Neural cell (in vitro differentiated cells): ENCODE results near the gene L1CAM. TPM values are rescaled to one million over a fixed set of nuclear protein-coding genes. Genes with fewer than 3 reads are reported as not detected.

Experiments used
- H2AFZ ChIP-seq: fragments of 200-600, 300-800 bp; sonication (generic), shearing (Covaris generic); 2 replicates; pipeline ENCODE4 v1.6.0; 2014; ENCODE audit warnings: low read depth, mild to moderate bottlenecking, antibody characterized with exemption, low read length, moderate library complexity
- H3F3A ChIP-seq: fragments of 200-600 bp; shearing (Covaris generic); 2 replicates; pipeline ENCODE4 v1.6.1; 2016; ENCODE audit warnings: mild to moderate bottlenecking, moderate library complexity, mixed read lengths, antibody characterized with exemption, low read length; ENCODE audit not compliant: insufficient read depth, poor library complexity, severe bottlenecking
- H3K27ac ChIP-seq: fragments of 200-600, 300-800 bp; sonication (generic), shearing (Covaris generic); 2 replicates; pipeline ENCODE4 v1.5.1; 2014; ENCODE audit warnings: mild to moderate bottlenecking, low read length, moderate library complexity
- H3K27me3 ChIP-seq: fragments of 300-800, 200-600 bp; sonication (generic), shearing (Covaris generic); 2 replicates; pipeline ENCODE4 v1.6.0; 2014; ENCODE audit warnings: mild to moderate bottlenecking, low read depth, low read length, moderate library complexity; ENCODE audit not compliant: insufficient read depth
- H3K36me3 ChIP-seq: fragments of 300-800, 200-600 bp; sonication (generic), shearing (Covaris generic); 2 replicates; pipeline ENCODE4 v1.5.1; 2014; ENCODE audit warnings: mild to moderate bottlenecking, antibody characterized with exemption, low read length, moderate library complexity; ENCODE audit not compliant: insufficient read depth
- H3K4me2 ChIP-seq: fragments of 300-800, 200-600 bp; sonication (generic), shearing (Covaris generic); 2 replicates; pipeline ENCODE4 v1.6.0; 2014; ENCODE audit warnings: mild to moderate bottlenecking, low read length
- H3K4me3 ChIP-seq: fragments of 300-800, 200-600 bp; sonication (generic), shearing (Covaris generic); 2 replicates; pipeline ENCODE4 v1.5.1; 2014; ENCODE audit warnings: mild to moderate bottlenecking, low read length, moderate library complexity
- H3K79me2 ChIP-seq: fragments of 200-600 bp; shearing (Covaris generic); replicated peaks from 2 replicates; pipeline ENCODE4 v1.6.0; 2014; ENCODE audit warnings: mild to moderate bottlenecking, low read length, moderate library complexity; ENCODE audit not compliant: insufficient read depth
- H3K9ac ChIP-seq: fragments of 300-800, 200-600 bp; sonication (generic), shearing (Covaris generic); 2 replicates; pipeline ENCODE4 v1.6.1; 2016; ENCODE audit warnings: mild to moderate bottlenecking, low read length, mixed read lengths
- H3K9me2 ChIP-seq: fragments of 200-600 bp; shearing (Covaris generic); 2 replicates; pipeline ENCODE4 v1.6.1; 2016; ENCODE audit warnings: mild to moderate bottlenecking, low read length, mixed read lengths; ENCODE audit not compliant: insufficient read depth
- H3K9me3 ChIP-seq: fragments of 200-600, 300-800 bp; sonication (generic), shearing (Covaris generic); 2 replicates; pipeline ENCODE4 v1.6.1; 2016; ENCODE audit warnings: mild to moderate bottlenecking, mixed run types, low read length, moderate library complexity, mixed read lengths
- H4K20me1 ChIP-seq: fragments of 200-600 bp; shearing (Covaris generic); 2 replicates; pipeline ENCODE4 v1.6.1; 2016; ENCODE audit warnings: mild to moderate bottlenecking, mixed run types; ENCODE audit not compliant: insufficient read depth
- EP300 ChIP-seq: fragments of 450-650 bp; conservative IDR thresholded peaks from 2 replicates; pipeline ENCODE4 v1.6.1; 2014; ENCODE audit warnings: antibody characterized with exemption, mild to moderate bottlenecking, moderate library complexity; ENCODE audit not compliant: poor library complexity, severe bottlenecking
- EZH2 ChIP-seq: fragments of 200-600, 300-800 bp; shearing (Covaris generic), sonication (generic); IDR thresholded peaks from 2 replicates; pipeline ENCODE4 v1.6.1; 2014; ENCODE audit warnings: antibody characterized with exemption, low read length, borderline replicate concordance, mild to moderate bottlenecking; ENCODE audit not compliant: insufficient read depth, poor library complexity, severe bottlenecking
- MXI1 ChIP-seq: fragments of 450-650 bp; conservative IDR thresholded peaks from 2 replicates; pipeline ENCODE4 v1.6.1; 2014; ENCODE audit warnings: antibody characterized with exemption, mild to moderate bottlenecking; ENCODE audit not compliant: poor library complexity, severe bottlenecking
- POLR2AphosphoS5 ChIP-seq: IDR thresholded peaks from 2 replicates; pipeline ENCODE4 v1.6.1; 2012
- RAD21 ChIP-seq: fragments of 450-650 bp; conservative IDR thresholded peaks from 2 replicates; pipeline ENCODE4 v1.6.1; 2014; ENCODE audit warnings: antibody characterized with exemption, mild to moderate bottlenecking, moderate library complexity
- REST ChIP-seq: IDR thresholded peaks from 2 replicates; pipeline ENCODE4 v1.6.1; 2012; ENCODE audit warnings: borderline replicate concordance
- SMC3 ChIP-seq: fragments of 450-650 bp; conservative IDR thresholded peaks from 2 replicates; pipeline ENCODE4 v1.6.1; 2014; ENCODE audit warnings: antibody characterized with exemption, mild to moderate bottlenecking, moderate library complexity; ENCODE audit not compliant: poor library complexity
- TAF1 ChIP-seq: IDR thresholded peaks from 2 replicates; pipeline ENCODE4 v1.6.1; 2012; ENCODE audit warnings: low read depth
- polyA plus RNA-seq: library from polyadenylated mRNA; depleted of rRNA; stranded (reverse); fragments of >200 nt; gene quantifications from 2 replicates; pipeline ENCODE4 v1.2.3, GENCODE V29; 2014
- TF ChIP-seq, protein P1 (sequence below): fragments of 450-650 bp; IDR thresholded peaks from 2 replicates; pipeline ENCODE4 v1.5.1; 2014; ENCODE audit warnings: antibody characterized with exemption, mild to moderate bottlenecking, moderate library complexity; ENCODE audit not compliant: poor library complexity, severe bottlenecking

The L1CAM gene
- polyA plus RNA-seq, 1 donor from 2014 or later = 88.0 TPM

DNA sequence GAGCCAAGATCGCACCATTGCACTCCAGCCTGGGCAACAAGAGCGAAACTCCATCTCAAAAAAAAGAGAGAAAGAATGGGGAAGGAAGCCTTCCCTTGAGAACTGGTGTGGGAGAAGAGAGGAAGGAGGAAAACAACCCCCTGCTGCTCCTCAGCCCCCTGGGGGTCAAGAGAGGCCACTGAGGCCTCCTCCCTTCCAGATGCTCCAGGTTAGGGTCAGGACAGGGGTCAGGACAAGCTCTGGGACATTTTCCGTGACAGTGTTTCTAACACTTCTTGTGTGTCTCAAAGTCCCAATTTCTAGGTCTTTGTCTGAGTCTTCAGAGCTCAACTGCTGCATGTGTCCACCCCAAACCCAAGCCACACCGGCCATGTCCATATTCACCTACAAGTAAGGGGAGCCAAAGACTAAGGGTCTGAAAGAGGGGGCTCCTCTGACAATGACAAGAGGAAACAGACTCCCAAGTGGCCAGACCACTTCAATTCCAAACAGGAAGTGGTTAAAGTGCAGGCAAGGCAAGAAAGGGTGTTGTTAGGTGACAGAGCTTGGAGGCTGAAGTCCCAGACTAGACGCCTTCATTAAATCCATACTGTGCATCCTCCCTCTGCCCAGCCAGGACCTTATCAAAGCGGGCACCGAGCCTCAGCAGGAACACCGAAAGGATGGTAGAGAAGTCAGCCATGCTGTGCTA, 8.3 kb downstream of the L1CAM start:
- Histone ChIP-seq H3K4me3 (peak overlapping the region; percentile 86), H3K27ac (peak overlapping the region; percentile 95), H3K9ac (peak overlapping the region; percentile 90)

GRCh38 chrX:153876112-153876491, 9.9 kb downstream of the L1CAM start:
- Histone ChIP-seq H3K9me3 (no peaks in the 10 kb centered on the region), H3K27ac (peak overlapping the region; percentile 91), H3K4me2 (no peak overlapping the region), H3F3A (no peaks in the 10 kb centered on the region), H3K9ac (peak overlapping the region; percentile 71), H3K27me3 (no peaks in the 10 kb centered on the region), H3K36me3 (no peaks in the 10 kb centered on the region), H3K4me3 (peak overlapping the region; percentile 64), H2AFZ (no peak overlapping the region), H3K9me2 (no peaks in the 10 kb centered on the region), H3K79me2 (peaks cover 41% of the 10 kb centered on the region), H4K20me1 (no peaks in the 10 kb centered on the region)
- TF ChIP-seq POLR2AphosphoS5 (peak; percentile 30), MXI1 (peak; percentile 18), EZH2 (no peak), TAF1 (no peak), SMC3 (no peak), EP300 (no peak)
- TF ChIP-seq, protein P1, sequence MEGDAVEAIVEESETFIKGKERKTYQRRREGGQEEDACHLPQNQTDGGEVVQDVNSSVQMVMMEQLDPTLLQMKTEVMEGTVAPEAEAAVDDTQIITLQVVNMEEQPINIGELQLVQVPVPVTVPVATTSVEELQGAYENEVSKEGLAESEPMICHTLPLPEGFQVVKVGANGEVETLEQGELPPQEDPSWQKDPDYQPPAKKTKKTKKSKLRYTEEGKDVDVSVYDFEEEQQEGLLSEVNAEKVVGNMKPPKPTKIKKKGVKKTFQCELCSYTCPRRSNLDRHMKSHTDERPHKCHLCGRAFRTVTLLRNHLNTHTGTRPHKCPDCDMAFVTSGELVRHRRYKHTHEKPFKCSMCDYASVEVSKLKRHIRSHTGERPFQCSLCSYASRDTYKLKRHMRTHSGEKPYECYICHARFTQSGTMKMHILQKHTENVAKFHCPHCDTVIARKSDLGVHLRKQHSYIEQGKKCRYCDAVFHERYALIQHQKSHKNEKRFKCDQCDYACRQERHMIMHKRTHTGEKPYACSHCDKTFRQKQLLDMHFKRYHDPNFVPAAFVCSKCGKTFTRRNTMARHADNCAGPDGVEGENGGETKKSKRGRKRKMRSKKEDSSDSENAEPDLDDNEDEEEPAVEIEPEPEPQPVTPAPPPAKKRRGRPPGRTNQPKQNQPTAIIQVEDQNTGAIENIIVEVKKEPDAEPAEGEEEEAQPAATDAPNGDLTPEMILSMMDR = no peak

More for the DNA sequence above, 8.3 kb downstream of the L1CAM start:
- no peaks in the 10 kb centered on the region for H4K20me1 ChIP-seq
- H3F3A ChIP-seq = no peaks in the 10 kb centered on the region
- H2AFZ ChIP-seq = no peak overlapping the region
- H3K36me3 ChIP-seq = no peaks in the 10 kb centered on the region
- H3K9me2 ChIP-seq = no peaks in the 10 kb centered on the region
- no peak overlapping the region for H3K4me2 ChIP-seq
- peaks cover 56% of the 10 kb centered on the region for H3K79me2 ChIP-seq
- no peaks in the 10 kb centered on the region for H3K27me3 ChIP-seq
- H3K9me3 ChIP-seq = no peaks in the 10 kb centered on the region
- TF ChIP-seq EP300 (no peak), RAD21 (no peak)

- Histone ChIP-seq H3K9me3 (no peaks in the 10 kb centered on the region), H3K4me3 (peak overlapping the region; percentile 64), H3K9me2 (no peaks in the 10 kb centered on the region), H3K27ac (peak overlapping the region; percentile 91), H4K20me1 (no peaks in the 10 kb centered on the region), H3K9ac (peak overlapping the region; percentile 71), H3K79me2 (peaks cover 35% of the 10 kb centered on the region), H3K27me3 (no peaks in the 10 kb centered on the region), H3K36me3 (no peaks in the 10 kb centered on the region), H3F3A (no peaks in the 10 kb centered on the region), H3K4me2 (peak overlapping the region; percentile 44), H2AFZ (no peak overlapping the region)
- TF ChIP-seq REST (peak; percentile 96), RAD21 (no peak)
Measured at GRCh38 chrX:153875391-153876111, 10.4 kb downstream of the L1CAM start.
